Panc1 (cell line): ENCODE results near the gene GJA3. TPM values are rescaled to one million over a fixed set of nuclear protein-coding genes. Genes with fewer than 3 reads are reported as not detected.

Source experiments
- ATAC-seq: fragments of 200-7000 bp; cut with Tn5 transposase; 2 replicates; pipeline ENCODE4 v1.9.1; 2020; ENCODE audit warnings: mild to moderate bottlenecking, moderate library complexity
- BruUV-seq: library from RNA; stranded (reverse); fragments of 400-500 nt; replicated peaks from 2 replicates; lab custom pipeline; 2021; lab: Mats Ljungman, UMichigan
- CTCF ChIA-PET: fragments of 300-600 bp; sonication (Branson Sonifier 250); formaldehyde crosslinking; loops from one replicate; lab custom pipeline; 2022; ENCODE audit warnings: antibody characterized with exemption; lab: Charles Lee
- POLR2A ChIA-PET: fragments of 300-600 bp; sonication (Branson Sonifier 250); formaldehyde crosslinking; loops from one replicate; lab custom pipeline; 2022; ENCODE audit warnings: antibody characterized with exemption; lab: Charles Lee
- DNase-seq: peaks from one replicate; pipeline ENCODE4 v3.0.0-alpha.2; 2010; ENCODE audit warnings: low read depth, low spot score
- H3K27ac ChIP-seq: 2 replicates; pipeline ENCODE4 v1.5.1; 2011; ENCODE audit warnings: mild to moderate bottlenecking, low read length, inconsistent platforms
- H3K27me3 ChIP-seq: fragments of 200-500 bp; sonication (Bioruptor generic); 2 replicates; pipeline ENCODE4 v1.6.0; 2014; ENCODE audit warnings: low read length, inconsistent platforms; ENCODE audit not compliant: control insufficient read depth, insufficient read depth
- H3K36me3 ChIP-seq: fragments of 200-500 bp; sonication (Bioruptor generic); 2 replicates; pipeline ENCODE4 v1.5.1; 2014; ENCODE audit warnings: inconsistent platforms, mild to moderate bottlenecking, low read length, moderate library complexity; ENCODE audit not compliant: control insufficient read depth, insufficient read depth
- H3K4me1 ChIP-seq: 2 replicates; pipeline ENCODE4 v1.5.1; 2011; ENCODE audit warnings: inconsistent platforms, mild to moderate bottlenecking, low read length, moderate library complexity; ENCODE audit not compliant: control insufficient read depth, insufficient read depth
- H3K4me3 ChIP-seq, 2 experiments: 2 replicates each; pipeline ENCODE4 v1.5.1; 2011 to 2012; ENCODE audit warnings: low read depth in 2 of 2, low read length in 2 of 2, mild to moderate bottlenecking in 2 of 2, inconsistent platforms in 1 of 2, moderate library complexity in 1 of 2
- H3K9me3 ChIP-seq: fragments of 200-500 bp; sonication (Bioruptor generic); 2 replicates; pipeline ENCODE4 v1.5.1; 2014; ENCODE audit warnings: low read depth, mild to moderate bottlenecking, inconsistent platforms, low read length, moderate library complexity; ENCODE audit not compliant: control insufficient read depth, insufficient read depth
- POLR2AphosphoS5 ChIP-seq: IDR thresholded peaks from 2 replicates; pipeline ENCODE4 v1.6.1; 2012; ENCODE audit warnings: mild to moderate bottlenecking, low read depth, low read length, moderate library complexity
- REST ChIP-seq, 2 experiments: IDR thresholded peaks; 2 replicates each; pipeline ENCODE4 v1.6.1; 2011 to 2012; ENCODE audit warnings: low read depth in 2 of 2, control low read depth in 1 of 2, low read length in 1 of 2, mild to moderate bottlenecking in 1 of 2, moderate library complexity in 1 of 2; ENCODE audit not compliant: insufficient read depth in 1 of 2
- SIN3A ChIP-seq: IDR thresholded peaks from 2 replicates; pipeline ENCODE4 v1.6.1; 2012; ENCODE audit warnings: low read depth, mild to moderate bottlenecking, low read length, moderate library complexity, borderline replicate concordance; ENCODE audit not compliant: insufficient read depth
- TCF7L2 ChIP-seq: IDR thresholded peaks from 2 replicates; pipeline ENCODE4 v1.6.1; 2011; ENCODE audit warnings: mild to moderate bottlenecking, low read depth, low read length, inconsistent platforms
- in situ Hi-C: cut with HindIII; loops from 2 replicates; pipeline ENCODE4 v1.10.0; 2016; ENCODE audit warnings: low sequenced_read_pairs, low pct_unique_long_range_greater_than_20kb
- intact Hi-C: fragments of 100-400 bp; cut with micrococcal nuclease; formaldehyde crosslinking; loops from one replicate; pipeline ENCODE4 v1.10.0; 2022; ENCODE audit not compliant: unreplicated experiment
- total RNA-seq: library from RNA; stranded (reverse); gene quantifications from one replicate; pipeline ENCODE4 v1.2.1, GENCODE V29; 2021; ENCODE audit not compliant: unreplicated experiment
- TF ChIP-seq, protein P1 (sequence below): fragments of 450-650 bp; IDR thresholded peaks from 2 replicates; pipeline ENCODE4 v1.5.1; 2017; ENCODE audit warnings: mild to moderate bottlenecking

The GJA3 gene
- total RNA-seq, 1 experiment from 2014 or later: 11.6 TPM

- H3K27me3 ChIP-seq: no peaks in the 10 kb centered on the region
- in situ Hi-C loops: no loop called here
- CTCF ChIA-PET: interaction anchor here (0.6 kb wide), 1 partner anchor 44 kb away, joined by 3 read pairs; no protein-coding TSS in a partner anchor
- H3K4me1 ChIP-seq: peaks cover 10% of the 10 kb centered on the region
- BruUV-seq: no TSS peak
- TF ChIP-seq, protein P1, sequence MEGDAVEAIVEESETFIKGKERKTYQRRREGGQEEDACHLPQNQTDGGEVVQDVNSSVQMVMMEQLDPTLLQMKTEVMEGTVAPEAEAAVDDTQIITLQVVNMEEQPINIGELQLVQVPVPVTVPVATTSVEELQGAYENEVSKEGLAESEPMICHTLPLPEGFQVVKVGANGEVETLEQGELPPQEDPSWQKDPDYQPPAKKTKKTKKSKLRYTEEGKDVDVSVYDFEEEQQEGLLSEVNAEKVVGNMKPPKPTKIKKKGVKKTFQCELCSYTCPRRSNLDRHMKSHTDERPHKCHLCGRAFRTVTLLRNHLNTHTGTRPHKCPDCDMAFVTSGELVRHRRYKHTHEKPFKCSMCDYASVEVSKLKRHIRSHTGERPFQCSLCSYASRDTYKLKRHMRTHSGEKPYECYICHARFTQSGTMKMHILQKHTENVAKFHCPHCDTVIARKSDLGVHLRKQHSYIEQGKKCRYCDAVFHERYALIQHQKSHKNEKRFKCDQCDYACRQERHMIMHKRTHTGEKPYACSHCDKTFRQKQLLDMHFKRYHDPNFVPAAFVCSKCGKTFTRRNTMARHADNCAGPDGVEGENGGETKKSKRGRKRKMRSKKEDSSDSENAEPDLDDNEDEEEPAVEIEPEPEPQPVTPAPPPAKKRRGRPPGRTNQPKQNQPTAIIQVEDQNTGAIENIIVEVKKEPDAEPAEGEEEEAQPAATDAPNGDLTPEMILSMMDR: no peak
- TF ChIP-seq TCF7L2: no peak
- TF ChIP-seq REST (IDR thresholded peaks at IDR 0.05; ENCODE audit: insufficient read depth in 1 of 2, low read depth in 2 of 2, low read length in 1 of 2): no peak
- no peak for TF ChIP-seq POLR2AphosphoS5
- no peak for TF ChIP-seq SIN3A
- no peak for DNase-seq
- intact Hi-C loops: no loop called here
- POLR2A ChIA-PET: no interaction called here
- no peak for ATAC-seq
- peak overlapping the region; percentile 95 for H3K27ac ChIP-seq
- H3K9me3 ChIP-seq: no peaks in the 10 kb centered on the region
- H3K4me3 ChIP-seq: peak overlapping the region; percentile 44 to 68
- H3K36me3 ChIP-seq: no peaks in the 10 kb centered on the region
These were observed 40.9 kb downstream of the GJA3 start for GRCh38 chr13:20119960-20120359.

DNA sequence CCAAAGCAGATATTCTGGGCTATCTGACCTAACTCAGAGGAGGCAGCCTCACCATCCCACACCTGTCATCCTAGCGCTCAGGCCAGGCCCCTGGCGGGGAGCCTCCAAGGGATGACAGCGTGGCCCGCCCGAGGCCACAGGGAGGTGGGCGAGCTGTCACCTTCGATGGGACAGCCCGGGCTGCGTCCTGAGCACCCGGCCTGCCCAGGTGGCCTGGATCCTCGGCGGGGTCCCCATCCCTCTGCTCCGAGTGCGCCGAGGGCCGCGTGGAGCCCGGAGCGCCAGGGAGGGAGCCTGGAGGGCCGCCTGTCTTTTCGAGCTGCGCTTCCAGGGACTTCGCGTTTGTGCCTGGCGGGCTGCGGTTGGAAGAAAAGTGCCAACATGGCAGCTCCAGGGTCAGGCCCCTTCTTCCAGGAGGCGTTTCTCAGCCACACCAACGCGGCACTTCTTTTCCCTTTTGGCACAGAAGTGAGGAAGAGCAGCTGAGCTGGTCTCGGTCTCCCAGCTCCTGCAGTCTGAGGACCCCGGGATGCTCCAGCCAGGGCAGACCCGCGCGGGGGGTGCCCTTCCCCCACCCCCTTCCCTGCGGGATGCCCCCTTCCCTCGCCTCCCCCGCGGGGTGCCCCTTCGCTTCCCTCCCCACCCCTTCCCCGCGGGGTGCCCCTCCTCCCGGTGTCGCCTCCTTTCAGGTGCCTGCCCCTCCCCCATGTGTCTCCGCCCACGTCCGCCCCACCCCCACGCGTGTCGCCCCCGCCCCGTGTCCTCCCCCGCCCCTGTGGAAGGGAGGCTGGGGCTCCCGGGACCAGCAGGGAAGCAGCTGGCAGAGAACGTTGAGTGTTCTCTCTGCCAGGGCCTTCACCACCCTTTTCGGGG, 42.3 kb downstream of the GJA3 start:
- no peak for TF ChIP-seq SIN3A
- no peak for TF ChIP-seq POLR2AphosphoS5
- no peak for TF ChIP-seq TCF7L2
- ChIA-PET CTCF (interaction anchor here (0.6 to 0.7 kb wide), 2 partner anchors 25 to 78 kb away, joined by 3 to 6 read pairs; no protein-coding TSS in a partner anchor), POLR2A (no interaction called here)
- DNase-seq (no peak), ATAC-seq (peak; percentile 60)
- Histone ChIP-seq H3K4me3 (peak overlapping the region; percentile 49 to 68), H3K9me3 (no peaks in the 10 kb centered on the region), H3K27me3 (no peaks in the 10 kb centered on the region), H3K36me3 (no peaks in the 10 kb centered on the region), H3K4me1 (peaks cover 10% of the 10 kb centered on the region), H3K27ac (peak overlapping the region; percentile 84)
- in situ Hi-C loops: no loop called here
- intact Hi-C loops: no loop called here
- BruUV-seq: no TSS peak

DNA sequence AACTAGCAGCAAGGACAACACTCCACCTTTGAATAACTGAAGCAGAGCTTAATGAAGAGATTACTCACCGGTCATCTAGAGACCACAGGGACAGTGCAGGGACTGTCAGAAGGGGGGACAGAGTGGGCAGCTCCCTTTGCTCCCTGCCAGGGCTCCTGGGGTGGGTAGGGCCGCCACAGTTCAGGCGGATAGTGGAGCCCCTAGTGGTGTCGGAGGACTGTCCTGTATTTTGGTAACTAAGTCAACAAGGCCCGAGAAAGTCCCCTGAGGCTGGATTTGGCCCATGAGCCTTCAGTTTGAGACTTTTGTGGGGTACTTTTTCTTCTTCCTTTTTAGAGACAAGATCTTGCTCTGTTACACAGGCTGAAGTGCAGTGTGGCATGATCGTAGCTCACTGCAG, 44.6 kb downstream of the GJA3 start:
- ChIA-PET POLR2A (no interaction called here), CTCF (no interaction called here)
- Histone ChIP-seq H3K4me1 (peaks cover 8% of the 10 kb centered on the region), H3K4me3 (no peak overlapping the region), H3K27me3 (no peaks in the 10 kb centered on the region), H3K27ac (no peak overlapping the region), H3K36me3 (no peaks in the 10 kb centered on the region), H3K9me3 (no peaks in the 10 kb centered on the region)
- no peak for ATAC-seq
- intact Hi-C loops: no loop called here
- DNase-seq: no peak
- in situ Hi-C loops: no loop called here
- BruUV-seq: no TSS peak
- TF ChIP-seq TCF7L2: no peak
- no peak for TF ChIP-seq POLR2AphosphoS5
- TF ChIP-seq REST (IDR thresholded peaks at IDR 0.05; ENCODE audit: insufficient read depth in 1 of 2, low read depth in 2 of 2, low read length in 1 of 2): no peak
- TF ChIP-seq, protein P1: no peak
- TF ChIP-seq SIN3A: no peak
